H1 (cell line): ENCODE data around the gene PDE4D.
"Not testable (repeated sequence)": the region's sequence is repeated elsewhere in the genome, so short reads cannot be mapped to it uniquely, and the experiment has no call there.

Source experiments
- CEBPB ChIP-seq: IDR thresholded peaks from 2 replicates; pipeline ENCODE4 v1.6.1; 2012; ENCODE audit warnings: low read depth, low read length
- CTCF ChIP-seq, 3 experiments: IDR thresholded peaks; 1 replicate in 2 of 3; 2 replicates in 1 of 3; pipeline versions ENCODE4 v1.5.1 to v1.6.1; 2011; ENCODE audit warnings: low read length in 3 of 3, mild to moderate bottlenecking in 3 of 3, inconsistent platforms in 2 of 3, low read depth in 1 of 3, moderate library complexity in 1 of 3; ENCODE audit not compliant: insufficient read depth in 1 of 3; ENCODE audit errors: control extremely low read depth in 1 of 3
- EP300 ChIP-seq, 2 experiments: IDR thresholded peaks; 1 replicate in 1 of 2; 2 replicates in 1 of 2; pipeline ENCODE4 v1.6.1; 2011 to 2012; ENCODE audit warnings: low read depth in 2 of 2, low read length in 2 of 2, mild to moderate bottlenecking in 2 of 2, borderline replicate concordance in 1 of 2, inconsistent platforms in 1 of 2, moderate library complexity in 1 of 2
- HDAC2 ChIP-seq, 2 experiments: fragments of 300-600 bp in 1 of 2; sonication (generic) in 1 of 2; IDR thresholded peaks; 2 replicates each; pipeline ENCODE4 v1.6.1; 2011 to 2012; ENCODE audit warnings: low read depth in 2 of 2, low read length in 2 of 2, mild to moderate bottlenecking in 2 of 2, moderate library complexity in 2 of 2, borderline replicate concordance in 1 of 2, inconsistent platforms in 1 of 2
- HDAC6 ChIP-seq: IDR thresholded peaks from one replicate; pipeline ENCODE4 v1.7.1; 2012; ENCODE audit warnings: low read depth, mild to moderate bottlenecking, inconsistent platforms, low read length, moderate library complexity
- KDM1A ChIP-seq: fragments of 200-600, 300-600 bp; sonication (generic); IDR thresholded peaks from 2 replicates; pipeline ENCODE4 v1.7.1; 2016; ENCODE audit warnings: mild to moderate bottlenecking, low read length, borderline replicate concordance
- MAFK ChIP-seq: IDR thresholded peaks from 2 replicates; pipeline ENCODE4 v1.6.1; 2012; ENCODE audit warnings: low read depth, mild to moderate bottlenecking, improper control_type of control experiment, low read length
- NRF1 ChIP-seq: IDR thresholded peaks from 2 replicates; pipeline ENCODE4 v1.6.1; 2011; ENCODE audit warnings: mild to moderate bottlenecking, low read depth, low read length, improper control_type of control experiment
- POLR2A ChIP-seq, 2 experiments: IDR thresholded peaks; 1 replicate in 1 of 2; 2 replicates in 1 of 2; pipeline ENCODE4 v1.6.1; 2011; ENCODE audit warnings: low read depth in 2 of 2, low read length in 2 of 2, mild to moderate bottlenecking in 2 of 2; ENCODE audit errors: control extremely low read depth in 1 of 2
- RAD21 ChIP-seq, 2 experiments: IDR thresholded peaks in 1 of 2; conservative IDR thresholded peaks in 1 of 2; 2 replicates each; pipeline ENCODE4 v1.6.1; 2011; ENCODE audit warnings: low read depth in 2 of 2, low read length in 2 of 2, improper control_type of control experiment in 1 of 2, inconsistent platforms in 1 of 2, mild to moderate bottlenecking in 1 of 2, moderate library complexity in 1 of 2
- SIN3A ChIP-seq, 2 experiments: IDR thresholded peaks in 1 of 2; conservative IDR thresholded peaks in 1 of 2; 2 replicates each; pipeline ENCODE4 v1.6.1; 2011 to 2012; ENCODE audit warnings: low read length in 2 of 2, improper control_type of control experiment in 1 of 2, low read depth in 1 of 2, mild to moderate bottlenecking in 1 of 2
- TAF1 ChIP-seq: IDR thresholded peaks from 2 replicates; pipeline ENCODE4 v1.6.1; 2011; ENCODE audit warnings: mild to moderate bottlenecking, low read depth, low read length

GRCh38 chr5:59573509-59573908 is 320.0 kb downstream of the PDE4D start:
- TF ChIP-seq TAF1; HDAC6; RAD21 (IDR thresholded peaks at IDR 0.05 in 1 of 2, conservative IDR thresholded peaks at IDR 0.05 in 1 of 2; ENCODE audit: low read depth in 2 of 2, low read length in 2 of 2); NRF1; CTCF (IDR thresholded peaks at IDR 0.05; ENCODE audit: control extremely low read depth in 1 of 3, insufficient read depth in 1 of 3, low read depth in 1 of 3, low read length in 3 of 3); POLR2A (IDR thresholded peaks at IDR 0.05; ENCODE audit: control extremely low read depth in 1 of 2, low read depth in 2 of 2, low read length in 2 of 2); HDAC2 (IDR thresholded peaks at IDR 0.05; ENCODE audit: borderline replicate concordance in 1 of 2, low read depth in 2 of 2, low read length in 2 of 2); MAFK; KDM1A; CEBPB; EP300 (IDR thresholded peaks at IDR 0.05; ENCODE audit: borderline replicate concordance in 1 of 2, low read depth in 2 of 2, low read length in 2 of 2); SIN3A (conservative IDR thresholded peaks at IDR 0.05 in 1 of 2, IDR thresholded peaks at IDR 0.05 in 1 of 2; ENCODE audit: low read depth in 1 of 2, low read length in 2 of 2): not testable (repeated sequence)
